ENCODE measurements around the gene TAS2R8.
"Not testable (repeated sequence)": the region's sequence is repeated elsewhere in the genome, so short reads cannot be mapped to it uniquely, and the experiment has no call there.

DNA sequence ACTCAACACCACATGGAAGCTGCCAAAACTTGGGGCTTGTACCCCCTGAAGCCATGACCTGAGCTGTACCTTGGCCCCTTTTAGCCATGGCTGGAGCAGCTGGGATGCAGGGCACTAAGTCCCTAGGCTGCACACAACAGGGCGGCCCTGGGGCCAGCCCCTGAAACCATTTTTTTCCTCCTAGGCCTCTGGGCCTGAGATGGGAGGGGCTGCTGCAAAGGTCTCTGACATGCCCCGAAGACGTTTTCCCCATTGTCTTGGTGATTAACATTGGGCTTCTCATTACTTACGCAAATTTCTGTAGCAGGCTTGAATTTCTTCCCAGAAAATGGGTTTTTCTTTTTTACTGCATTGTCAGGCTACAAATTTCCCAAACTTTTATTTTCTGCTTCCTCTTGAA is 15.3 kb downstream of the TAS2R8 start:
- TF ChIP-seq, protein P1, sequence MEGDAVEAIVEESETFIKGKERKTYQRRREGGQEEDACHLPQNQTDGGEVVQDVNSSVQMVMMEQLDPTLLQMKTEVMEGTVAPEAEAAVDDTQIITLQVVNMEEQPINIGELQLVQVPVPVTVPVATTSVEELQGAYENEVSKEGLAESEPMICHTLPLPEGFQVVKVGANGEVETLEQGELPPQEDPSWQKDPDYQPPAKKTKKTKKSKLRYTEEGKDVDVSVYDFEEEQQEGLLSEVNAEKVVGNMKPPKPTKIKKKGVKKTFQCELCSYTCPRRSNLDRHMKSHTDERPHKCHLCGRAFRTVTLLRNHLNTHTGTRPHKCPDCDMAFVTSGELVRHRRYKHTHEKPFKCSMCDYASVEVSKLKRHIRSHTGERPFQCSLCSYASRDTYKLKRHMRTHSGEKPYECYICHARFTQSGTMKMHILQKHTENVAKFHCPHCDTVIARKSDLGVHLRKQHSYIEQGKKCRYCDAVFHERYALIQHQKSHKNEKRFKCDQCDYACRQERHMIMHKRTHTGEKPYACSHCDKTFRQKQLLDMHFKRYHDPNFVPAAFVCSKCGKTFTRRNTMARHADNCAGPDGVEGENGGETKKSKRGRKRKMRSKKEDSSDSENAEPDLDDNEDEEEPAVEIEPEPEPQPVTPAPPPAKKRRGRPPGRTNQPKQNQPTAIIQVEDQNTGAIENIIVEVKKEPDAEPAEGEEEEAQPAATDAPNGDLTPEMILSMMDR (IDR thresholded peaks at IDR 0.05; ENCODE audit: control extremely low read depth in 1 of 3, insufficient read depth in 1 of 3, low read depth in 1 of 3, low read length in 3 of 3) = not testable (repeated sequence)
- TF ChIP-seq, protein P2, sequence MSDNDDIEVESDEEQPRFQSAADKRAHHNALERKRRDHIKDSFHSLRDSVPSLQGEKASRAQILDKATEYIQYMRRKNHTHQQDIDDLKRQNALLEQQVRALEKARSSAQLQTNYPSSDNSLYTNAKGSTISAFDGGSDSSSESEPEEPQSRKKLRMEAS (IDR thresholded peaks at IDR 0.05) = not testable (repeated sequence)
- not testable (repeated sequence) for TF ChIP-seq EP300 (IDR thresholded peaks at IDR 0.05; ENCODE audit: borderline replicate concordance in 1 of 2, low read depth in 2 of 2, low read length in 2 of 2); CREB1 (IDR thresholded peaks at IDR 0.05); POLR2A (IDR thresholded peaks at IDR 0.05; ENCODE audit: control extremely low read depth in 1 of 2, low read depth in 2 of 2, low read length in 2 of 2); MAFK (IDR thresholded peaks at IDR 0.05; ENCODE audit: low read depth, low read length); TAF1 (IDR thresholded peaks at IDR 0.05; ENCODE audit: low read depth, low read length); FOSL1 (IDR thresholded peaks at IDR 0.05; ENCODE audit: insufficient read depth, low read depth, low read length); CBX5 (IDR thresholded peaks at IDR 0.05; ENCODE audit: low read depth, low read length); POLR2AphosphoS5 (IDR thresholded peaks at IDR 0.05; ENCODE audit: low read depth, low read length); SRF (IDR thresholded peaks at IDR 0.05; ENCODE audit: low read depth, low read length)

Measured in H1 (cell line).